H1 (cell line): ENCODE measurements around the gene VAT1.

Source experiments
- EGR1 ChIP-seq: IDR thresholded peaks from 2 replicates; pipeline ENCODE4 v1.6.1; 2011; ENCODE audit warnings: low read depth, low read length, borderline replicate concordance
- RFX5 ChIP-seq: IDR thresholded peaks from 2 replicates; pipeline ENCODE4 v1.6.1; 2011; ENCODE audit warnings: low read depth, low read length, improper control_type of control experiment, borderline replicate concordance
- TF ChIP-seq, protein P1 (sequence below), 3 experiments: IDR thresholded peaks; 1 replicate in 2 of 3; 2 replicates in 1 of 3; pipeline versions ENCODE4 v1.5.1 to v1.6.1; 2011; ENCODE audit warnings: low read length in 3 of 3, mild to moderate bottlenecking in 3 of 3, inconsistent platforms in 2 of 3, low read depth in 1 of 3, moderate library complexity in 1 of 3; ENCODE audit not compliant: insufficient read depth in 1 of 3; ENCODE audit errors: control extremely low read depth in 1 of 3

DNA sequence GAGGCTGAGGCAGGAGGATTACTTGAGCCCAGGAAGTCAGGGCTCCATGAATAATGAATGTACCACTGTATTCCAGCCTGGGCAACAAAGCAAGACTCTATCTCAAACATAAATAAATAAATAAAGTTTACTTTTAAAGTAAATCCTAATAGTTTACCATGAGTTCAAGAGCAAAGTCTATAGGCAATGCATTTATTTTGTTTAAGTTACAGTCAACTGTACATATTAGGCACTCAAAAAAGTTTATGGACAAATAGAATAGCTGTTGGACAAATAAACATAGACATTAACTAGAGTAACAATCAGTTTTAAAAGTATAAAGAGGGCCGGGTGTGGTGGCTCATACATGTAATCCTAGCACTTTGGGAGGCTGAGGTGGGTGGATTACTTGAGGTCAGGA is 54.3 kb downstream of the VAT1 start:
- TF ChIP-seq, protein P1, sequence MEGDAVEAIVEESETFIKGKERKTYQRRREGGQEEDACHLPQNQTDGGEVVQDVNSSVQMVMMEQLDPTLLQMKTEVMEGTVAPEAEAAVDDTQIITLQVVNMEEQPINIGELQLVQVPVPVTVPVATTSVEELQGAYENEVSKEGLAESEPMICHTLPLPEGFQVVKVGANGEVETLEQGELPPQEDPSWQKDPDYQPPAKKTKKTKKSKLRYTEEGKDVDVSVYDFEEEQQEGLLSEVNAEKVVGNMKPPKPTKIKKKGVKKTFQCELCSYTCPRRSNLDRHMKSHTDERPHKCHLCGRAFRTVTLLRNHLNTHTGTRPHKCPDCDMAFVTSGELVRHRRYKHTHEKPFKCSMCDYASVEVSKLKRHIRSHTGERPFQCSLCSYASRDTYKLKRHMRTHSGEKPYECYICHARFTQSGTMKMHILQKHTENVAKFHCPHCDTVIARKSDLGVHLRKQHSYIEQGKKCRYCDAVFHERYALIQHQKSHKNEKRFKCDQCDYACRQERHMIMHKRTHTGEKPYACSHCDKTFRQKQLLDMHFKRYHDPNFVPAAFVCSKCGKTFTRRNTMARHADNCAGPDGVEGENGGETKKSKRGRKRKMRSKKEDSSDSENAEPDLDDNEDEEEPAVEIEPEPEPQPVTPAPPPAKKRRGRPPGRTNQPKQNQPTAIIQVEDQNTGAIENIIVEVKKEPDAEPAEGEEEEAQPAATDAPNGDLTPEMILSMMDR (IDR thresholded peaks at IDR 0.05; ENCODE audit: control extremely low read depth in 1 of 3, insufficient read depth in 1 of 3, low read depth in 1 of 3, low read length in 3 of 3) = no peak
- TF ChIP-seq RFX5 (no peak), EGR1 (no peak)
